Lung (tissue), 12 donors: ENCODE measurements around the gene RGS19. TPM values are rescaled to one million over a fixed set of nuclear protein-coding genes. Genes with fewer than 3 reads are reported as not detected.

Source experiments
- ATAC-seq: fragments of 200-7000 bp; cut with Tn5 transposase; one replicate; pipeline ENCODE4 v1.9.1; 2020; ENCODE audit warnings: moderate number of reproducible peaks; ENCODE audit not compliant: insufficient read depth, low FRiP score
- DNase-seq, 3 donors: peaks; one replicate each; pipeline ENCODE4 v3.0.0-alpha.2; 2013 to 2017
- H3K27ac ChIP-seq, 2 donors: one replicate each; pipeline ENCODE4 v1.5.1; 2013; ENCODE audit warnings: mild to moderate bottlenecking in 2 of 2, moderate library complexity in 2 of 2, control low read depth in 1 of 2, inconsistent platforms in 1 of 2, low read depth in 1 of 2, low read length in 1 of 2
- H3K27me3 ChIP-seq, 3 donors: one replicate each; pipeline ENCODE4 v1.5.1; 2013; ENCODE audit warnings: low read length in 2 of 3; ENCODE audit not compliant: control insufficient read depth in 3 of 3, insufficient read depth in 3 of 3
- H3K36me3 ChIP-seq, 4 donors: one replicate each; pipeline ENCODE4 v1.5.1; 2013; ENCODE audit warnings: low read length in 4 of 4, mild to moderate bottlenecking in 1 of 4, moderate library complexity in 1 of 4; ENCODE audit not compliant: control insufficient read depth in 4 of 4, insufficient read depth in 4 of 4
- H3K4me1 ChIP-seq, 5 donors: one replicate each; pipeline ENCODE4 v1.5.1; 2013; ENCODE audit warnings: low read length in 5 of 5, mild to moderate bottlenecking in 2 of 5, moderate library complexity in 1 of 5; ENCODE audit not compliant: control insufficient read depth in 5 of 5, insufficient read depth in 5 of 5
- H3K4me3 ChIP-seq: one replicate; pipeline ENCODE4 v1.5.1; 2013; ENCODE audit warnings: mild to moderate bottlenecking, control low read depth, moderate library complexity
- H3K9ac ChIP-seq, 2 donors: one replicate each; pipeline ENCODE4 v1.5.1; 2013; ENCODE audit warnings: low read length in 2 of 2, control low read depth in 1 of 2; ENCODE audit not compliant: insufficient read depth in 1 of 2
- H3K9me3 ChIP-seq, 4 donors: one replicate each; pipeline ENCODE4 v1.5.1; 2013; ENCODE audit warnings: low read length in 3 of 4, mild to moderate bottlenecking in 1 of 4, moderate library complexity in 1 of 4; ENCODE audit not compliant: control insufficient read depth in 4 of 4, insufficient read depth in 3 of 4
- WGBS, 2 donors: extraction: QIAGEN DNeasy Blood & Tissue Kit; methylation state at CpG; one replicate each; pipeline ENCODE4 v1.1.7; 2013; 5-methylcytosine and 5-hydroxymethylcytosine counted together
- polyA plus RNA-seq, 2 donors: library from polyadenylated mRNA; stranded (reverse); fragments of 200-250 nt; gene quantifications; one replicate each; pipeline ENCODE4 v1.2.1, GENCODE V29; 2013
- total RNA-seq, 2 donors: library from RNA; depleted of rRNA in 1 of 2; stranded (reverse); fragments of >200 nt in 1 of 2; gene quantifications; one replicate each; pipeline ENCODE4 v1.2.1, GENCODE V29; 2014 to 2021
- TF ChIP-seq, protein P1 (sequence below): IDR thresholded peaks from 2 replicates; pipeline ENCODE4 v1.5.1; 2012; ENCODE audit warnings: mild to moderate bottlenecking; ENCODE audit errors: control extremely low read depth, extremely low read depth
- donor health status: control.
- donor health status: control.
- donor health status: Bipolar disorder and iron deficiency.
- donor health status: healthy.
- donor health status: DM: yes; HTN: yes; CAD: no.

Gene RGS19
- total and polyA plus RNA-seq, 4 donors = 15.1 to 99.0 (median 35.1) TPM

DNA sequence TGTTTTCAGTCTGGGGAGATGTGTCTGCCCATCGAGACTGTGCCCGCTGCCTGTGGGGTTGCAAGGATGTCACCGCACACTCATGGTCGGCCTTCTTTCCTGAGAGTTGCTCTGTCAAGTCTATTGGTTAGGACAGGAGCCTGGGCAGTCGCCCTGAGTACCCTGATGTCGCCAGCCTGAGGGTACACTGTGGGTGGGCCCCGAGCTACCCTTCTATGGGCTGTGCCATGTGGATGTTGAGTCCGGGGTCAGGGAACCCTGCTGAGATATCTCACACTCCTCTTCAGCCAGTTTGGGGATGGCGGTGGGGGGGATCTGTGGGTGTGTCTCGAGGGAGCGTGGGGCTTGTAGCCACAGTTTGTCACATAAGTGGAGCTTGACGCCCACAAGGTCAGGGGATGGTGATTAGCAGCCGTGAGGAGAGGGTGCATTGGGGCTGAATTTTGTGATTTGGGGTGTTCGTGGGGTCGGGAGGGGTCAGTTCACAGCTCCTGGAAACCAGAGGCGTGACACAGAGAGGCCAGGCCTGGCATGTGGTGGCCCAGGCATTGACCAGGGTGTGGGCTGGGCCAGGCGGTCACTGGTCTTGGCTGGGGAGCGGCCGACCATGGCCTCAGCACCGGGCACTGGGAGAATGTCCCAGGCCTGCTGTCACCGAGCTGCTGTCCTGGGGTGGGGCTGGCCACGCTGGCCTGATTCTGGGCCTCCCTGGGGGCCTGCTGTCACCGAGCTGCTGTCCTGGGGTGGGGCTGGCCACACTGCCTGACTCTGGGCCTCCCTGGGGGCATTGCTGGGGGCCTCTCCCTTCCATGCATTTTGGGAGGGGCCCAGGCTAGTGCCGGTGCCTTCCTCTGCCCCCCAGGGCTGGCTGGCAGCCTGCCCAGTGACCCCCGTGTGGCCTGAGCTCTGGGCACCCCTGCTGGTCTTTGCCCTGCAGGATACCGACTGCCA lies 29.7 kb upstream of the RGS19 start:
- DNase-seq = no peak
- H3K4me3 ChIP-seq = no peak overlapping the region
- no peaks in the 10 kb centered on the region for H3K4me1 ChIP-seq
- ATAC-seq = no peak
- TF ChIP-seq, protein P1, sequence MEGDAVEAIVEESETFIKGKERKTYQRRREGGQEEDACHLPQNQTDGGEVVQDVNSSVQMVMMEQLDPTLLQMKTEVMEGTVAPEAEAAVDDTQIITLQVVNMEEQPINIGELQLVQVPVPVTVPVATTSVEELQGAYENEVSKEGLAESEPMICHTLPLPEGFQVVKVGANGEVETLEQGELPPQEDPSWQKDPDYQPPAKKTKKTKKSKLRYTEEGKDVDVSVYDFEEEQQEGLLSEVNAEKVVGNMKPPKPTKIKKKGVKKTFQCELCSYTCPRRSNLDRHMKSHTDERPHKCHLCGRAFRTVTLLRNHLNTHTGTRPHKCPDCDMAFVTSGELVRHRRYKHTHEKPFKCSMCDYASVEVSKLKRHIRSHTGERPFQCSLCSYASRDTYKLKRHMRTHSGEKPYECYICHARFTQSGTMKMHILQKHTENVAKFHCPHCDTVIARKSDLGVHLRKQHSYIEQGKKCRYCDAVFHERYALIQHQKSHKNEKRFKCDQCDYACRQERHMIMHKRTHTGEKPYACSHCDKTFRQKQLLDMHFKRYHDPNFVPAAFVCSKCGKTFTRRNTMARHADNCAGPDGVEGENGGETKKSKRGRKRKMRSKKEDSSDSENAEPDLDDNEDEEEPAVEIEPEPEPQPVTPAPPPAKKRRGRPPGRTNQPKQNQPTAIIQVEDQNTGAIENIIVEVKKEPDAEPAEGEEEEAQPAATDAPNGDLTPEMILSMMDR = no peak
- WGBS, 2 donors = 79 to 86% methylated on average over 25 to 26 of the region's 26 CpGs
- H3K27ac ChIP-seq = no peak overlapping the region
- no peaks in the 10 kb centered on the region for H3K9me3 ChIP-seq
- no peaks in the 10 kb centered on the region for H3K36me3 ChIP-seq
- H3K27me3 ChIP-seq = peaks cover 0 to 2% (median 0%) of the 10 kb centered on the region in 3 donors
- no peak overlapping the region for H3K9ac ChIP-seq

DNA sequence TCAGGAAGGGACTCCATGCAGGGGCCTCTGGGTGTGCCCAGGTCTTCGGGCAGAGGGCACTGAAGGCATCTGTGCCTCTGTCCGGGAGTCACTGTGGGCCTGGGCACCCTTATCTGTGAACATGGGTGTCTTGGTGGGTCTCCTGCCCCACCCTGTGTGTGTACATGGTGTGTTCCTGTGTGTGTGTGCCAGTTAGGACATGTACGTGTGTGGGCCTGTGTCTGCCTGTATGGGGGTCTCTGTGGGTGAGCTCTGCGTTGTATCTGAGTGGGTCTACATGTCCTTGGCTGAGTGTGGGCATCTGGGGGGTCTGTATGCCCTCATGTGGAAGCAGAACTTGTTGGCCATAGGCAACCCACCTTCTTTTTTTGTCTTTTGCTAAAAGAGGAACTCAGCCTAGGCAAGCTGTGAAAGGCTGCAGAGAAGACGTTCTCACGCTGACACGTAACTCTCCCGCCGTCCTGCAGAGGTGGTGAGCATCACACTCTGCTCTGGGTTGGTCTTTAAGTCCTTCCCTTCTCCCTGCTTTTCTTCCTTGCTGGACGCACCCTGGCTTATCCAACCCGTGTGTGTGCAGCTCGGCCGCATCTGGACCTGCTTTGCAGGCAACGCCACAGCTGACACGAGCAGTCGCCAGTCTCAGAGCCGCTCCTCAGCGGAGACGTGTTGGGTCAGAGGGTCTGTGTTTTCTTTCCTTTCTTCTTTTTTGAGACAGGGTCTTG lies 28.6 kb upstream of the RGS19 start:
- no peaks in the 10 kb centered on the region for H3K9me3 ChIP-seq
- 43 to 53% methylated on average over 19 of the region's 19 CpGs for WGBS, 2 donors
- no peak for ATAC-seq
- no peak for DNase-seq
- no peaks in the 10 kb centered on the region for H3K36me3 ChIP-seq
- H3K4me3 ChIP-seq = no peak overlapping the region
- no peaks in the 10 kb centered on the region for H3K4me1 ChIP-seq
- TF ChIP-seq, protein P1 = no peak
- peaks cover 0 to 5% (median 2%) of the 10 kb centered on the region in 3 donors for H3K27me3 ChIP-seq
- no peak overlapping the region for H3K27ac ChIP-seq
- no peak overlapping the region for H3K9ac ChIP-seq

DNA sequence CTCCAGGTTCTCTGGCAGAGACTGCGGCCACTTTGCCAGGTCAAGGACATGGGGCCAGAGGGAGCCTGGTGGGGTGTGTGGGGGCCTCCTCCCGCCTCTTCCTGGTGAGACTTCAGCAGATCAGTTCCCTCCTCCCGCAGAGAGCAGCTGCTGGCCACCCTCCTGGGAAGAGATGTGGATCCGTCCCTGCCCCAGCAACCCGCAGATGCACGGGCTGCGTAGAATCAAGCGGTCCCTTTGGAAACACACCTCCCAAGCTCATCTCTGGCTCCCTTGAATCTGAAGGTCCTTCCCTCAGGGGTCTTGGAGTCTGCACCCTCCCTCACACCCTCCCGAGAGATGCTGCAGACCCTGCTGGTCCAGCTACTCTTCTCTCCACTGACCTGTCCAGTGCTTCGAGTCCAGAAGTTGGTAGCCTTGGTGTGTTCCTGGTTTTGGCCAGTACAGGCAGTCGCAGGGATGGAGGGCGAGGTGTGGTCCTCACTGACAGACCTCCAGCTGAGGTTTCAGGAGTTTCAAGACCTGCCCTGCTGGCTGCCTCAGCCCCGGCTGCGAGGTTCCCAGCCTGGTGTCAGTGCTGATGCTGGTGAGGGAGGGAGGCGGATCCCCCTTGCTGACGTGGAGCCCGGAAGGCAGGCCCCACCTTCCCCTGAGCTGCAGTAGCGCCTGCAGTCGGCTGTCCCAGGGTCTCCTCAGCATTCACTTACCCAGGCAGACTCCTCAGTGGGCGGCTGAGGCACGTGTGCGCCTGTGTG lies 27.8 kb upstream of the RGS19 start, which contains the start of gene NPBWR2:
TSS of gene NPBWR2 (minus strand) at position 585 of the 755 bp plus-strand sequence. CDS start 734 bp downstream, outside the sequence.
- 53 to 55% methylated on average over 22 of the region's 22 CpGs for WGBS, 2 donors

More for the DNA sequence above, 27.8 kb upstream of the RGS19 start, which contains the start of gene NPBWR2:
- Histone ChIP-seq H3K27ac (no peak within 1 kb of the TSS), H3K4me3 (no peak within 1 kb of the TSS), H3K27me3 (peaks cover 0 to 5% (median 3%) of the 10 kb centered on the region in 3 donors), H3K36me3 (no peaks in the 10 kb centered on the region), H3K4me1 (no peaks in the 10 kb centered on the region), H3K9ac (no peak within 1 kb of the TSS), H3K9me3 (no peaks in the 10 kb centered on the region)
- no peak for DNase-seq
- TF ChIP-seq, protein P1 = no peak
- no peak for ATAC-seq
